Embryonic facial prominence (tissue), 1 donor: ENCODE data around the gene TOMM70.

Experiments used
- DNase-seq: peaks from one replicate; pipeline ENCODE4 v3.0.0-alpha.2; 2016; ENCODE audit errors: extremely low spot score

TOMM70 gene

DNA sequence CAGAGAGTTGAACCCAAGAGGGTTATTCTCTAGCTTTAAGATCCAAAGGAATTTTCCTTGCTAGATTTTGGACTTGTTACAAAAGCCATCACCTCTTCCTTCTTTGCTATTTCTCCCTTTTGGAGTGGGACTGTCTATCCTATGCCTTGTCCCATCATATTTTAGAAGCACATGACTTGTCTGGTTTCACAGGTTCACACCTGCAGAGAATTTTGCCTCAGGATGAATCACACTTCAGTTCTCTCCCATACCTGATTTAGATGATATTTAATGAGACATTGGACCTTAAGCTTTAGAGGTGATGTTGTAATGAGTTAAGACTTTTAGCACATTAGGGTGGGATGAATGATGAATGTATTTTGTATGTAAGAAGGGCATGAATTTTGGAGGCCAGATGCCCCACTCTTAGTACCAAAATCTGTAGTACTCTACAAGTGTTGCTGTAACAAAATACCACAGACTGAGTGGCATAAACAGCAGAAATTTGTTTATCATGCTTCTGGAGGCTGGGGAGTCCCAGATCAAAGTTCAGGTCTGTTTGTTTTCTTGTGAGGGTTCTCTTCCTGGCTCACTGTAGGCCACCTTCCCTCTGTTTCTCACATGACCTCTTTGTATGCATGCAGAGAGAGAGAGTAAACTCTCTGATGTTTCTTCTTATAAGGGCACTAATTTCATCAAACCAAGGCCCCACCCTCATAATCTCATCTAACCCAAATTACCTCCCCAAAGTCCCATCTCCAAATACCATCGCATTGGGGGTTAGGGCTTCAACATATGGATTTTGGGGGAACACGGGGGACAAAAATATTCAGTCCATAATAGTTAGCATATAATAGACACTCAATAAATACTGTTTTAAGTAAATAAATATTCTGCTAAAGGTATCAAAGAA, 10.4 kb upstream of the TOMM70 start:
- DNase-seq = no peak

DNA sequence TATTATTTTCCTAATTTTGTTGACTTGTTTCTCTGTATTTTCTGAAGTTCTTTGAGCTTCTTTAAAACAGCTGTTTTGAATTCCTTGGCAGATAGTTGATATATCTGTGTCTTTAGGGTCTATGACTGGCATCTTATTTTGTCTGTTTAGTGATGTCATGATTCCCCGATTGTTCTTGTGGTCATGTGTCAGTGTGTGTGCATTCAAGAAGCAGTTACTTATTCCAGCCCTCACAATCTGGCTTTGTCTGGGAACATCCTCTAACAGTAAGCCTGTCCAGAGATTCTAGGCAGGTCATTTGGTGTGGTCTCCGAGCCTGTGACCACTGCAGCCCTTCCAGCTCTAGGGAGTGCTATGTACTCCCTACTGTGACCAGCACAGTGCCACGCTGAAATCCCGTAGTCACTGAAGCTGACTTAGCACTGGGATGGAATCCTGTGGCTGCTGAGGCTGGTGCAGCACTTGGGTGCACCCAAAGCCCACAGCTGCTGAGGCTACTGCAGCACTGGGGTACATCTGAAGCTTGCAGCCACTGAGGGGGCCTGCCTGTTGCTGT, 7.2 kb upstream of the TOMM70 start:
- no peak for DNase-seq

DNA sequence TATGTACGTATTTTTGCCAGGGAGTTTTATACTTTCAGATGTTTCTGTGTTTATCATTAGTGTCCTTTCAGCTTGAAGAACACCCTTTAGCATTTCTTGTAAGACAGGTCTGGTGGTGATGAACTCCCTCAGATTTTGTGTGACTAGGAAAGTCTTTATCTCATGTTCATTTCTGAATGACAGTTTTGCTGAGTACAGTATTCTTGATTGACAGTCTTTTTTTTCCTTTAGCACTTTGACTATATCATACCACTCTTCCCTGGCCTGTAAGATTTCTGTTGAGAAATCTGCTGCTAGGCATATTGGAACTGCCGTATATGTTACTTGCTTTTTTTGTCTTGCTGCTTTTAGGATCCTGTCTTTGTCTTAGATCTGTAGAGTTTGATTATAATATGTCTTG, 6.3 kb upstream of the TOMM70 start:
- DNase-seq = no peak

DNA sequence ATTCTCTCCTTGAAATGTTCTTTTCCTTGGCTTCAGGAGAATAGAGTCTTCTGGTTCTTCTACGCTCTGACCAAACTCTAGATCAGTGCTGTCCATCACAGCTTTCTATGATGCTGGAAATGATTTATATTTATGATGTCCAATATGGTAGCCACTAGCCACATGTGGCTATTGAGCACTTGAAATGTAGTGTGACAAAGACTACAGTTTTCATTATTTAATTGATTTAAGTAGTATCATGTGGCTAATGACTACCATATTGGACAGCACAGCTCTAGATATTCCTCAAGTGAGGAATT, 3.3 kb upstream of the TOMM70 start:
- DNase-seq = no peak

DNA sequence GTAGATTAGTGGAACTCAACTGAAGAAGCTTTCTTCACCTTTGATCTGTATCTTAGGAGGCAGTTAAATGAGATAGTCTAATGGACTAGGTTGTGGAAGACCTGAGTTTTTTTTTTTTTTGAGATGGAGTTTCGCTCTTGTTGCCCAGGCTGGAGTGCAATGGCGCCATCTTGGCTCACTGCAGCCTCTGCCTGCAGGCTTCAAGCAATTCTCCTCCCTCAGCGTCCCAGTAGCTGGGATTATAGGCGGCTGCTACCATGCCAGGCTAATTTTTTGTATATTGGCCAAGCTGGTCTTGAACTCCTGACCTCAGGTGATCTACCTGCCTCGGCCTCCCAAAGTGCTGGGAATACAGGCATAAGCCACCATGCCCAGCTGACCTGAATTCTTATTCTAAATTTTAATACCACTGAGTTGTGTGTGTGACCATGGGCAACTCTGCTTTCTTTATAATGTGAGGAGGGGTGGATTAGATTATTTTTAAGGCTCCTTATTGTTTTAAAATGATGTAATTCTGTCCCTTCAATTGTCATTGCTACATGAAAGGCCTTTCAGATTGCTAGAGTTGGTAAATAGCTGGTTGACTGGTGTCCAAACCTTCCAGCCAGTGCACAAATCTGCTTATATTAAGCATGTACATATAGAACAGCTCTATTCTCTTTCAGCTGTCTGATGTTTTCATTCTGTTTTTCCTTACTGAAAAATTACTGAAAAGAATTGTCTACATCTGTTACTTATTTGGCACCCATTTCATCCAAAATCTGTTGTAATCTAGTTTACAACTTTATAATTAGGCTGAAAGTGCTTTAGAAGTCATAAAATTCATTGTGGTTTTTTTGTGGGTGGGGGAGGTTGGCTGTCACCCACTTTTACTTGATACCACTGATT, 2.7 kb upstream of the TOMM70 start:
- no peak for DNase-seq

DNA sequence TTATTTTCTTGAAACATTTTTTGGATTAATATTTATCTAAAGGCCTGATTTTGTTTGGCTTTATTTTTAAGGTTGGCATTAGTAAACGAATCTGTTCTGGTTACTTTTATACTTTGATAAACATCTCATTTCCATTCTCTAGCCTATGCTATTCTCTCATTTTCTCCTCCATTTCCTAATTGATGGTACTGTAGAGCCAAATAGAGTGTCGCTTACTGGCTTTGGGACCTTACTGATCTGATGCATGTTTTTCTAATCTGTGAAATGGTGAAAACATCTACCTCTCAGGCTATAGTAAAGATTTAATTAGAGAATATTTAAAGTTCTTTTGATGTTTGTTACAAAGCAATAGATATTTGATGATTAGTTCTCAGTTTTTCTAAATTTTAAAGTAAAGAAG, 2.0 kb upstream of the TOMM70 start:
- DNase-seq = no peak

DNA sequence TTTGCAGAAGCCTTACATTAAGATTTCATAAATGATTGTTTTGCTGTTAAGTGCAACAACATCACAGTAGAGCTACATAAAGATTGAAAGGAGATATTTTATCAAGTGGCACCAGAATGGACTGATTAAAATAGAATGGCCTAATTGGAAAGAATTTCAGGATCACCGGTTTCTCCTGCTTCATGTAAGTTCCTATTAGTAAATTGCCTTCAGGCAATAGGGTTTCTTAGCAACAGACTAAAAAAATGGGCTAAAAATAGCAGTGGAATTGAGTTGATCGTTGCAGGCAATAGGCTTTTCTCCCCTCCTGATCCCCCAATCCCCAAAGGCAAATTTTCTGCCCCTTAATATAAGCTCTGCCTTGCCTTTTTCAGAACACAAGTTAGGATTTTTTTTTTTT, 1.4 kb upstream of the TOMM70 start:
- peak; percentile 67 for DNase-seq

DNA sequence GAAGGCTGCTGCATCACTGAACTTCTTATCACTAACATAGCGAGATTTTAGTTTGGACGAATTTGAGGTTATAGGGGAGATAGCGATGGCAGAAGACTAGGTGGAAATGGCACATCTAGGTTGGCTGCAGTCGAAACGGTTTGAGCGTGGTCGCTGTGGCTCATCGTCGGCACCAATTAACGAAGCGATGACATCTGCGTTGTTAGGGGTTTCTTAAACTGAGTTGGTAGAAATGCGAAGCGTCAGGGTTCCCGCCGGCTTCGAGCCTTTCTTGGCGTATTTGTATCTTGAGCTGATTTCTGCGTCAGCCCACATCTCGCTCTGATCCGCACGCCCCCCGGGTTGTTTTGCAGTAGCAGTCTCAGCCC, 769 bp upstream of the TOMM70 start:
- DNase-seq = peak; percentile 13

DNA sequence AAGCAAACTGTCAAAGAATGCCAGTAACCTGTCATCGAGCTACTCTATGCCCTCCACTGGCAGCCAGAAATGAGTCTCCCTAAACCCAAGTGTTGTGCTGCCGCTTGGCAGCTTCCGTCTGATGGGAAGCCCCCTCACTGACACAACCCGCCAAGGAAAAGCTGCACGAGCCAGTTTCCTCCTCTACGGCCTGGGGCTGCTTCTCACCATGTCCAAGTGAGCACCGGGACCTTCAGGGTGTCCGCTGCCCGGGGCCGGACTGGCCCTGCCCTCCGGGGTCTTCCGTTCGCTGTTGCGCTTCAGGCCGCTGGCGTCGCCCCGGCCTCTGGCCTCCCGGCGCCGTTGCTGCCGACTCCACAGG, 490 bp downstream of the TOMM70 start:
- DNase-seq = no peak

DNA sequence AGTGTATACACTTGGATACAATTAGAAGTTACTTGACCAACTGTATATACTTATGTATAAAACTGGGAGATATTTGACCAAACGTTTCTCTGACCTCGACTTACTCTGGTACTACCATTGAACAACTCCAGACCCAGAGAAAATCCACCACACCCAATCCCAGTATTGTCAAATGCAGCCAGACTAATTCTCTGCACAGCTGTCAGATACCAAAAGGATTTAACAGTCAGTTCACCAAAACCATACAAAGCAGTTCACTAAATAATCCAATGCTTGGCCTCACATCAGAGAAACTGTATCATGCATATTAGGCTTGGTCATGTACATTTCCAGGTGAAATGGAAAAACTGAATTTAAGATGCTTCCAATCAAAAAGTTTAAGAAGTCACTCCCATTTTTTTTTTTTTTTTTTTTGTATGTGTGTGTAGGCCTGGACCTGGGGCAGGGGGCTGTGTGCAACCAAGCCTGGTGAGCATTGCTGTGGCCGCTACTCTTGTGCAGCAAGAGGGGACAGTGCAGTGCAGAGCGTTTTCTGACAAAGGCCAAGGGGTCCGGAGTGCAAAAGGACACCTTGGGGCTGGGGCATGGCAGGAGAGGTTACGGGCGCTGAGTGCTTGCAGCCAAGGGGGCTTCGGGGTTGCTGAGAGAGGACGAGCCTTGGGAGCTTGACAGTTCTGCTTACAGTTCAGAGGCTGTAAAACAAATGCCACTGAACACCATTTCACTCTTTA, 1.4 kb downstream of the TOMM70 start:
- DNase-seq = no peak

DNA sequence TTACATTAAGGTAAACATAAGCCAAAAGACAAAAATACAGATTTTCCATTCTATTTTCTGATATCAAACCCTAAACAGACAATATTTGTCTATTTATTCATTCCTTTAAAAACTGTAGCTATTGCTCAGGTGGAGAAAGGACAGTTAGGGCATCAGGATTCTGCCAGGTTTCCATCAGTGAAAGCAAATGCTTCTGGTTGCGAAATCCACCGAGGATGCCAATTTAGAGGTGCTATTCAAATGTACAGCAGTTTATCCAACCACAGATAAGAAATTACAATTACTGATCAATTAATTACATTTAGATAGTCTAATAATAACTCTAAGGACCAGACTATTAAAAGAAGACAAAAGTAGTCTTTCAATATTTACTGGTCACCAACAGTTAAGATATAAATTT, 3.9 kb downstream of the TOMM70 start:
- DNase-seq = no peak

DNA sequence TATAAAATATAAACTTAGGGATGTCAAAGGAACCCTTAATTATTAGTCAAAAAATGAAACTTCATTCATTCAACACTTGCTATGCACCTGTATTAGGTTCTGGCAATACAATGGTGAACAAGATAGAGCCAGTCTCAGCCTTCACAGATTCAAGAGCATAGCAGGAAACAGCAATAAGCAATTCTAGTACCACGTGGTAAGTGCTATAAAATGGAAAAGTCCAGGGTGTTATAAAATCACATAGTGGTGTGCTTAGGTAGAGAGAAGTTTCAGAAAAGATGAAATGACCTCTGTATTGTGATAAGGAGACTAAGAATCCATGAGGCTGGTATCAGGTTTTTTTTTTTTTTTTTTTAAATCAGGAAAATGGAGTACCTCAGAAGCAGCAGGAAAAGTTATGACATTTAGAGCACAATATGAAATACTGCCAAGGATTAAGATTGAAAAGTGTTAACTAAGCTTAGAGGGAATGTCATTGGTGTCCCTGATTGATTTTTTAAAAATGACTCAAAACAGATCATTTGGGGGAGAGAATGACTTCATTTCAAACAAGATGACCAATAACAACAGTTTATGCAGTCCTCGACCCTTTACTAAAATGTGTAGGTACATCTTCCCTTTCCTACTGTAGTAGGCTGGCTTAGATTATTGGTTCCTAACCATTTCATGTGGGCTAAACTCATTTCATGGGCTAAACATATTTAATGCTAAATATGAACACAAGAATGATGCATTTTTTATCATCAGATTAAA, 5.0 kb downstream of the TOMM70 start:
- no peak for DNase-seq

DNA sequence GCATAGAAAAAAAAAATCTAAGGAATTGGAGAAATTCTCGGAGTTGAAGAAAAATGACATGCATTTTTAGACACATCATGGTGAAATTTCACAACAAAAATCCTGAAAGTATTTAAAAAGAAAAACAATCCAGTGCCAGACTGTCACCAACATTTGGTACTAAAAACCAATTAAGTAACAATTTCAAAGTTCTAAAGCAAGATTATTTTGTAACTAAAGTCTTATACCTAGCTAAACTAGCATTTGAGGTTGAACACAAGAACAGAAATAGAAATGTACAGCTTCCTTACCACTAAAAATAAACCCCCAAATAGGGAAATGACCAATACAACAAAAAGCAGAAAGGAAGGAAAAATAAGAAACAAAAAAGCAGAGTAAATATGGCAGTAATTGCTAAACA, 11.9 kb downstream of the TOMM70 start:
- no peak for DNase-seq

DNA sequence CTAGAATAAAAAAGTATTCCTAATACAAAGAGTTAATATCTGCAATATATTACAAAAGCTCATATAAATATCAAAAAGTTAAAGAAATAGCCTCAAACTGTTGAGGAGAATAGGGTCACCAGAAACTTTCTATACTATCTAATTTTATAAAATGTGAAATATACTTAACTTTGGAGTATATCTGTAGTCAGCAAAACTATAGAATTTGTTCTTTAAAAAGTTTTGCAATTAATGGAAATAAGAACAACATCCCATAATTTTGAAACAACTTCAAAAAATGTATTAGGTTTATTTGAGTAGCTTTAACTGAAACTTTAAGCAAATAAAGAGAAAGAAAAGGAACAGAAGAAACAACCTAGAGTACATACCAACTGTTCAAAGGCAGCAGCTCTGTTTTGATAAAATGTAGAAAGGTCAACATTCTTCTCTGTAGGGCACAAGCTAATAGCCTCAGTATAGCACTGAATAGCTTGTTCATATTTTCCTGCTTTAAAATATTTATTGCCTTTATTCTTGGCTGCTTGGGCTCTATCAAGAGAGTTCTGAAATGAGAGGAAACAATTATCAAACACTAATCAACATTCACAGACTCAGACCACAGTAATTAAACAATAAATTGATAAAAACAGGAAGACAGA, 14.3 kb downstream of the TOMM70 start:
- DNase-seq = no peak

DNA sequence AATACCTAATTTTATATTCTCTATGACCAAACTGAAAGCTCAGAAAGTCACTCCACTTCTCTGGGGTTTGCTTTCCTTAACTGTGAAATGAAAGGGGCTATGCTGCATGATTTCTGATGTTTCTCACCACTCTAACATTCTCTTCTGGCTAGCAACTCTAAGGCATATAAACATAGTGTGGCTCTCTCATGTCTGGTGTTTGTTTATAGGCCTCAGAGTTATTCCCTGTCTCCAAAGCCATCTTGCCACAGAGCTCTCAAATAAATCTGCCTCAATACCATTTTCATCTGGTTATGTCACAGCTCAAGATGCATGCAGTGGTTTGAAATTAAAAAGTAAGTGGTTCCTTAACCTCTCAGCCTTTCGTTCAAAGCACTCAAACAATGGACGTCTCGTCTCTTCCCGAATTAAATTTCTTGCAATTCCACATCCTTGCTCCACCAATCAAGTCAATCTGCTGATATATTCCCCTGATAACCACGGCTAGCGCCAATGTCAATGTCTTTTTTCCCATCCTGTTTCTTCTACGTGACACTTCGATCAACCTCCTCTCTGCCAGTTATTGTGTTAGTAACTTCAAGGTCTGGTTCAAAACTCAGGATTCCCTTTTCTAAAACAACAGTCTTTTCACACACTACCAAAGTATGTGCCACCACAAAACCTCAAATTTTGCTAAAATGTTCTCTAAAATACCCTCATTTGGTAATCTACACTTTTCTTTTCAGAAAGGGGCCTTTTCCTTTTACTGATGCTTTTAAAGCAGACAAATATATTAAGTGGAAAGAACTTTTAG, 16.0 kb downstream of the TOMM70 start:
- no peak for DNase-seq

DNA sequence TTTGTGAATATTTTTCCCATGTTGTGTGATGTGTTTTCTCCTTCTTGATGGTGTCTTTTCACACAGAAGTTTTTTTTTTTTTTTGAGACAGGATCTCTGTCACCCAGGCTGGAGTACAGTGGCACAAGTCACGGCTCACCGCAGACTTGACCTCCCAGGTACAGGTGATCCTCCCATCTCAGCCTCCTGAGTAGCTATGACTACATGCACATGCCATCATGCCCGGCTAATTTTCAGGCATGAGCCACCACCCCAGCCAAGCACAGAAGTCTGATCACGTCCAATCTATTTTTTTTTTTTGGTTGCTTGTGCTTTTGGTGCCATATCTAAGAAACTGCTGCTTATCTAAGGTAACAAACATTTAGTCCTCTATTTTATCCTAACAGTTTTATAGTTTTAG, 24.6 kb downstream of the TOMM70 start:
- DNase-seq = no peak

DNA sequence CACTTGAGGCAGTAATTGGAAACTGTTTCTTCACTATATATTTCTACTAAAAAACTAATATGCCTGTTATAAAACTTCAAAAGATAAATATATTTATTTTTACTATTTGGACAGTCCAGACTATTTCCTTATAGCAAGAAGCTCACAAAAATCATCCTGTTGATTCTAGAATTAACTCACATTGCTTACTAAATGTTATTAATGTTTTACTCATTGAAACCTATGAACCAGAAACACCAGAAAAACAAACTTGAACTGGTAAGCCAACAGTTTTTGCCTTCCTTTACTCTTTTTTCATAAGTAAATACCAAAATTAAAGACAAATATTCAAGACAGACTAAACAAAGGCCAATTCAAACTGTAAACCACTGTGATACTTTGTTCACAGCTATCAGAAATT, 26.4 kb downstream of the TOMM70 start:
- no peak for DNase-seq

DNA sequence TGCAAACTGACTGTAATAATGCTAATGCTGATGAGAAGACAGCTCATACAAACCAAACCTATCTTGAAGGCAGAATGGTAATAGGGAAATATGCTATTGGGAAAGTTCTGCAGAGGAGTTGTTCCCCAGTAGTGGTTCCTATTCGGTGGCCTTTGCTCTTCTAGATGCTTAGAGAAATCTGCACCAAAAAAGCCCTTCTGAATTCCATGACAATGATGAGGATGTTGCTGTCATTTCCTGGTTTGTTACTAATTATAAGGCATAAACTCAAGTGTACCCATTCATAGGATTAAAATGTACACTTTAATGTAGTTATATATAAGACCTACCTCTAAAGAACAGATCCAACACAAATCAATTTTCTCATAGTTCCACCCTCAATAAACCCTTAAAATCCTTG, 30.1 kb downstream of the TOMM70 start:
- no peak for DNase-seq

DNA sequence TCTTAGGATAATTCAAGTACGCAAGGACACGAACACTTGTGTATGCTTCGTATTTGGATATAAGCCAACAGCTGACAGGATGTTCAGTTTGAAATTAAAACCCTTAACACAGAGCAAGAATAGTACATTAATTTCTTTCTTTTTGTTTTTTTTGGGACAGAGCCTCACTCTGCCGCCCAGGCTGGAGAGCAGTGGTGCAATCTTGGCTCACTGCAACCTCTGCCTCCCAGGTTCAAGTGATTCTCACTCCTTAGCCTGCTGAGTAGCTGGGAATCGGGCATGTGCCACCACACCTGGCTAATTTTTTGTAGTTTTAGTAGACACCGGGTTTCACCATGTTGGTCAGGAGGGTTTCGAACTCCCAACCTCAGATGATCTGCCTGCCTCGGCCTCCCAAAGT, 32.4 kb downstream of the TOMM70 start:
- DNase-seq = no peak

DNA sequence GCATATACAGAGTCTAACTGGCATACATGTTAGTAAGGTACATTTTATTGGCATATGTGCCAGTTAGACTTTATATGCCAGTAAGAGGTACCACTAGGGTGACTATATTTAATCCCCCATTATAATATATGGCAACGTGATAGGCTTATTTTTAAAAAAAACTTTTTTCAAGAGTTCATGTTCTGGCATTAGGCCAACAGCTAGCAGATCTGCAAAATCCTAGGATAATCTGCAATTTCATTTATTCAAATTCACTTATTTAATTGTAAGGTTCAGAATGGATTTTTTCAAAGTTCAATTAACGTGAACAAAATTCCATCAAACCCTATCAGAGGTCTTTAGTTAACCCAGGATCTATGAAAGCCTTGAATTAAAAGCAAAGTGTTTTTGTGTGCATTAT, 34.5 kb downstream of the TOMM70 start:
- no peak for DNase-seq
